Non-pigmented ciliary epithelial cell (primary cell): ENCODE measurements around the gene RPL29.

Source experiments
- DNase-seq: peaks from one replicate; pipeline ENCODE4 v3.0.0-alpha.2; 2010; ENCODE audit warnings: low read depth

The RPL29 gene

GRCh38 chr3:51945031-51945840, 50.5 kb downstream of the RPL29 start:
- DNase-seq: no peak

- DNase-seq: no peak
Observed at GRCh38 chr3:51944451-51945021, 51.2 kb downstream of the RPL29 start.
